Brain microvascular endothelial cell (primary cell): Measurements from ENCODE around the gene TSPEAR.
"Not testable (repeated sequence)": the region's sequence is repeated elsewhere in the genome, so short reads cannot be mapped to it uniquely, and the experiment has no call there.

Experiments used
- DNase-seq: peaks from one replicate; pipeline ENCODE4 v3.0.0-alpha.2; 2020
- H3K27ac ChIP-seq: fragments of 250-450 bp; sonication (Bioruptor Pico); 2 replicates; pipeline ENCODE4 v1.5.1; 2020; ENCODE audit warnings: mild to moderate bottlenecking, moderate library complexity
- H3K27me3 ChIP-seq: fragments of 250-450 bp; sonication (Bioruptor Pico); replicated peaks from 2 replicates; pipeline ENCODE4 v1.5.1; 2020; ENCODE audit warnings: mild to moderate bottlenecking
- H3K36me3 ChIP-seq: fragments of 250-450 bp; sonication (Bioruptor Pico); replicated peaks from 2 replicates; pipeline ENCODE4 v1.5.1; 2020; ENCODE audit warnings: mild to moderate bottlenecking
- H3K4me3 ChIP-seq: 2 replicates; pipeline ENCODE4 v1.5.1; 2011; ENCODE audit warnings: low read depth, mild to moderate bottlenecking, control low read depth, low read length, moderate library complexity
- CTCF ChIP-seq: IDR thresholded peaks from 2 replicates; pipeline ENCODE4 v1.5.1; 2011; ENCODE audit warnings: low read depth, mild to moderate bottlenecking, moderate library complexity, low read length, control low read depth, inconsistent platforms; ENCODE audit errors: missing control alignments
- in situ Hi-C: cut with HindIII; loops from 2 replicates; pipeline ENCODE4 v1.10.0; 2017; ENCODE audit warnings: low sequenced_read_pairs, low pct_ligation_motif_present

The TSPEAR gene

GRCh38 chr21:44648557-44649311 lies 62.6 kb downstream of the TSPEAR start:
- in situ Hi-C loops = no loop called here
- no peak for TF ChIP-seq CTCF
- no peak for DNase-seq
- no peak overlapping the region for H3K27ac ChIP-seq
- H3K27me3 ChIP-seq = no peaks in the 10 kb centered on the region
- no peak overlapping the region for H3K4me3 ChIP-seq
- H3K36me3 ChIP-seq = no peaks in the 10 kb centered on the region

GRCh38 chr21:44647222-44647552 lies 64.2 kb downstream of the TSPEAR start:
- TF ChIP-seq CTCF = no peak
- DNase-seq = no peak
- in situ Hi-C loops = no loop called here
- H3K4me3 ChIP-seq = no peak overlapping the region
- H3K27me3 ChIP-seq = no peaks in the 10 kb centered on the region
- no peaks in the 10 kb centered on the region for H3K36me3 ChIP-seq
- no peak overlapping the region for H3K27ac ChIP-seq

- H3K4me3 ChIP-seq, DNase-seq, H3K27ac ChIP-seq, H3K27me3 ChIP-seq, H3K36me3 ChIP-seq, in situ Hi-C loops: not testable (repeated sequence)
These were observed 64.8 kb downstream of the TSPEAR start, which contains the start of gene KRTAP10-11 for GRCh38 chr21:44646366-44647221. Gene KRTAP10-11 (plus strand): TSS chr21:44646414. CDS start chr21:44646459, 45 bp downstream.

GRCh38 chr21:44644878-44645277 lies 66.5 kb downstream of the TSPEAR start:
- in situ Hi-C loops = no loop called here
- no peak for DNase-seq

GRCh38 chr21:44643741-44644310 lies 67.5 kb downstream of the TSPEAR start:
- Histone ChIP-seq H3K4me3 (no peak overlapping the region), H3K36me3 (no peaks in the 10 kb centered on the region), H3K27ac (no peak overlapping the region), H3K27me3 (no peaks in the 10 kb centered on the region)
- in situ Hi-C loops = no loop called here
- no peak for DNase-seq
- TF ChIP-seq CTCF = no peak

More at GRCh38 chr21:44644878-44645277, 66.5 kb downstream of the TSPEAR start:
- Histone ChIP-seq H3K4me3 (no peak overlapping the region), H3K36me3 (no peaks in the 10 kb centered on the region), H3K27me3 (no peaks in the 10 kb centered on the region), H3K27ac (no peak overlapping the region)
- no peak for TF ChIP-seq CTCF

- no peak overlapping the region for H3K4me3 ChIP-seq
- no peak for TF ChIP-seq CTCF
- in situ Hi-C loops = no loop called here
These were observed 70.6 kb downstream of the TSPEAR start for GRCh38 chr21:44640761-44641160.

More at GRCh38 chr21:44640761-44641160, 70.6 kb downstream of the TSPEAR start:
- Histone ChIP-seq H3K27ac (no peak overlapping the region), H3K36me3 (no peaks in the 10 kb centered on the region), H3K27me3 (no peaks in the 10 kb centered on the region)
- DNase-seq = no peak
